GM18867 (cell line): ENCODE results near the gene SKAP1.

Experiments used
- ATAC-seq: cut with Tn5 transposase; IDR thresholded peaks from one replicate; pipeline ENCODE4 v1.9.1; 2021; ENCODE audit warnings: mild to moderate bottlenecking, moderate library complexity; ENCODE audit not compliant: unreplicated experiment

SKAP1 gene

GRCh38 chr17:48125829-48126531 lies 304.0 kb downstream of the SKAP1 start:
- no peak for ATAC-seq

DNA sequence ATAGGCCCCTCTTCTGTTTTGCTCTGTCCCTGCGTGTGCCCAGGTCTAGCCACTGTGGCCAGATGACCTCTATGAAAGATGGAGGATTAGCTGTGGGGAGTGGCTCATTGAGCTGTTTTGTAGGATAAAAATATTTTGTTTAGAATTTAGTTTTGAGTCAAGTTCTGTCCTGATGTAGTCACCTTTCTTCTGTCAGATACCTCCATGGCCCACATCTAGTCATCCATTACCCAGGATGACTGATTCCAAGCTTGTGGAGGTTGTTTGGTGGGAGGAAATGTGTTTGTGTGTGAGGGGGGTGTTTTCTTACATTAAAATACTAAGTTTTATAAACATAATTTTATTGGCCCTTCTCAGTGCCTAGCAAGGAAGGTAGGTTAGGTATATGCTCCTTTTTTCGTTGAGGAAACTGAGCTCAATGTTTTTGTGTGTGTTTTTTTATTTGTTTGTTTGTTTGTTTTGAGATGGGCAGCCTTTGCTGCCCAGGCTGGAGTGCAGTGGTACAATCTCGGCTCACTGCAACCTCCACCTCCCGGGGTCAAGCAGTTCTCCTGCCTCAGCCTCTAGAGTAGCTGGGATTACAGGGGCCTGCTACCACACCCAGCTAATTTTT lies 306.1 kb downstream of the SKAP1 start:
- no peak for ATAC-seq

- ATAC-seq: no peak
These were observed 306.9 kb downstream of the SKAP1 start for GRCh38 chr17:48123111-48123510.

- no peak for ATAC-seq
These were observed 307.4 kb downstream of the SKAP1 start for GRCh38 chr17:48122665-48123045.

DNA sequence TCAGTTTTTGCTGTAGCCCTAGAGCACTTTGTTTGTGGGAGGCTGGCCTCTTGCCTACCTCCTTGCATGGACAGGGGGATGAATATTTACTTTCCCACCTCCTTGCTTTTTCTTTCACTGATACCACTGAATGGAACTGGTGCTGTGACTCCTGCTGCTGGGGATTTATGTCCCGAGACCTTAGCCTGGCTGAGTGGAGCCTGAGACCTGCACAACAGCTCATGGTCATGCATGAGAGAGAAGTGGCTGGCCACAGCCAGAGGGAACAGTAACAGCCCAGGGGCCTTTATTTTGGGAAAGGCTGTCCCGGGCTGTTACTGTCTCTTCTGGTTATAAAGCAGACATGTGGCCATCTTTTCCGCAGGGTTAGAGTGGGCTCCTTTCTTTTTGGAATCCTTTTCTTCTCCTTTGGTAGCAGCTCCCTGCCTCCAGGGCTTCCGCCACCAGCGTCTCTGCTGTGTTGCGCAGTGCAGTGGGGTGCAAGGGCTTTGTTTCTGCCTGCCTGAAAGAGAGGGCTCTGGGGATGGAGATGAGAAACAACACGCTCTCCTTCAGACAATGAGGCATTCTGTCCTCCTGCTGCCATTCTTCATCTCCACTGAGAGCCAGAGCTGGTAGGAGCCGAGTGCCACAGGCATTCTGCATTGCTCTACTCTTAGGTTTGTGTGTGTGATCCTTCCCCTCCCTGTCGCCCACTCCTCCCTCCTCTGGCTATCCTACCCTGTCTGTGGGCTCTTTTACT lies 307.9 kb downstream of the SKAP1 start:
- ATAC-seq: no peak

DNA sequence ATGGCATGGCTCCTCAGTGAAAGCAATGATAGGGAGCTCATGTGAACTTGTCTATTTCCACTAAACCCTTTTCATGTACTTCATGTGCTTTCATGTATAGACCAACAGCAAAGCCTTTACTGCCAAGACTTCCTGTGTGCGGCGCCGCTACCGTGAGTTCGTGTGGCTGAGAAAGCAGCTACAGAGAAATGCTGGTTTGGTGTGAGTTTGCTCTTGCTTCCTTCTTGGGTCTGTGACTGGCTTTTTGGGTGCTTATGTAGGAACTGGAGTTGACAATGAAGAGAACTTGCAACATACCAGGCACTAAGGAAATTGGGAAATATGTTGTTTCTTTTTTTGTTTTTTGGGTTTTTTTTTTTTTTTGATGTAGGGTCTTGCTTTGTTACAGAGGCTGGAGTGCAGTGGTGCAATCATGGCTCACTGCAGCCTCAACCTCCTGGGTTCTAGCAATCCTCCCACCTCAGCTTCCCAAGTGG lies 316.8 kb downstream of the SKAP1 start:
- peak; percentile 46 for ATAC-seq

DNA sequence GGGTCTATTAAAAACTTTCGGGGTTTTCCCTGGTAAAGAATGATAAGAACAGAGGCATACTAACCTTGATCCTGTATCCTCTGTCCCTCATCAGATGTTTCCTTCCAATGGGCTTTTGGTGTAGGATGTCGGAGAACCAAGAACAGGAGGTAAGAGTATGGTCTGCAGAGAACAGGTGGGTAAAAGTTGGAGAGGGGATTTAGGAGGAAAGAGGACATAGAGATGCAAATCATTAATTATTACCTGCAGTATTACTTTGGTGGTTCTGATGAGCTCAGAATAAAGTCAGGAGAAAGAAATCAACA lies 318.1 kb downstream of the SKAP1 start:
- ATAC-seq: no peak

DNA sequence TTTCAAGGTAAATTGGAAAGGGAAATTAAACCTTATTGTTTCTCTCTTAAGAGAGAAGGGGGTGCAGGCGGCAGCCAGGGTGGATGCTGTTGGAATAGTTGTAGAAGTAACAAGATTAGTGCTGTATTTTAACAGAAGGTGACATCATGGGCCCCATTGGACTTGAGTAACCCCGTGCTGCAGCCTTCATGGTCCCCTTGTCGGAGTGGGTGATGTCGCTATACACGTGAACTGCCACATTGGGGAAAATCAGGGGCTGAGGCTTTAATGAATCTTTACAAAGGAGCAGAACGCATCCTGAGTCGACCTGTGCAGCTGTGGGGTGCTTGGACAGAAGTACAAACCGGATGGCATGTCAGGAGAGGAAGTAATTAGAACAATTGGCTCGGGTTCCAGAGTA lies 319.3 kb downstream of the SKAP1 start:
- ATAC-seq: no peak

DNA sequence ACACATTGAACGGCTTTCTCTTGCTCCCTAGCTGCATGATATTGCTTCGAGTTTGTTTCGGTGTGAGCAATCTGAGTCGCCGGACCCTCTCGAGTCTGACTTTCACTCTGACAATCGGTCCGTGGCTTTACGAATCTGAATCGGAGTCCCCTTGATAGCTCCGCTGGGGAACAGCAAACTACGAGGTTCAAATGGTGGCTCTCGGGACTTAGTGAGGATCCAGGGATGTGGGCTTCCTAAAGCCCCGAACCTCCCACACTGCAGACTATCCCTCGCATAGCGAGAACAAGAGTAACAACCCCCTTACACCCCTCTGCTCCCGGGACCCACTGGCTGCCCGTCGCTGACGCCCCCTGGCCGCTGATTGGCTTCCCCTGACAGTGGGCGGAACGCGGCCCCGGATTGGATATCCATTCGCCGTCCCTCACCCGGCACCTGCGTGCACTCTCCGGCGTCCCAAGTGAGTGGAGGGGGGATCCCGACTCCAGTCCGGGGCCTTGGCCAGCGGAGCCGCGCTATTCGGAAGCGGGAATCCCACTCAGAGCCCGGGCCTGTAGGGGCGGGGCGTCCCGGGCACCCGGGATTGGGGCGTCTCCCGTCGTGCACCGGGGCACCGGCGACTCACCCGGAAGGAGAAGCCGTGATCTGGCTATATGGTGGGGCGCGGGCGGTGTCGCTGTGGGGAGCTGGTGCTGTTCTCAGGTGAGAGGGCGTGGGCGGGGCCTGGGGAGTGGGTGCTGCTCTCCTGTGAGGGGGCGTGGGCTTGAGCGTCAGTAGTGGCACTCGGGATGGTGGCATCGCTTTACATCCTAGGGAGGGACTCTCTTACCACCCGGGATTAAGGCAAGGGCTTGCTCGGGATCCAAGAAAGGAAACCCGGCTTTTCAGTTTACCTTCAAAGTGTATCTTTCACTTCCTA lies 322.6 kb downstream of the SKAP1 start, which contains the start of gene SNX11:
SNX11 (plus strand) TSS at position 630 of the 919 bp plus-strand sequence. CDS start 4,278 bp downstream, outside the sequence.
- peak; percentile 80 for ATAC-seq

- ATAC-seq: no peak
These were observed 323.2 kb downstream of the SKAP1 start for GRCh38 chr17:48106802-48107136.

- ATAC-seq: no peak
These were observed 325.6 kb downstream of the SKAP1 start for GRCh38 chr17:48104440-48104839.

- ATAC-seq: no peak
These were observed 327.0 kb downstream of the SKAP1 start for GRCh38 chr17:48102798-48103715.

- ATAC-seq: no peak
These were observed 327.8 kb downstream of the SKAP1 start for GRCh38 chr17:48102043-48102750.

- peak; percentile 91 for ATAC-seq
These were observed 328.8 kb downstream of the SKAP1 start, which contains the start of gene CBX1 for GRCh38 chr17:48101012-48101720. Gene CBX1 (minus strand): TSS chr17:48101478. CDS start chr17:48077004, 24,474 bp downstream.

GRCh38 chr17:48100591-48101011 lies 329.4 kb downstream of the SKAP1 start:
- no peak for ATAC-seq

- ATAC-seq: no peak
These were observed 329.9 kb downstream of the SKAP1 start for GRCh38 chr17:48100160-48100559.

DNA sequence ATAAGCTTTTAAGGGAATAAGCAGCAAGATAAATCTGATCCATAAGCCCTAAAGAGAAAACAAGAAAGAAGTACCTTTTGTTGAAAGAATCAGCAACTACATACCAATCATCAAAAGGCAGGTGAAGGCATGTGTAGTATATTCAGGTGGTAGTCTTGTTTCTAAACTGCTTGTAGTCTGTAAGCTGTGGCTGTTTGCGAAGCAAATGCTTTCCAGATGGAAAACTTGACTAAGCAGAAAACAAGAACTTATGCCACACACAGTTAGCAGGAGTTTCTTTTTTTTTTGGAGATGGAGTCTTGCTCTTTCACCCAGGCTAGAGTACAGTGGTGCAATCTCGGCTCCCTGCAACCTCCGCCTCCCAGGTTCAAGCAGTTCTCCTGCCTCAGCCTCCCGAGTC lies 334.4 kb downstream of the SKAP1 start:
- ATAC-seq: no peak

DNA sequence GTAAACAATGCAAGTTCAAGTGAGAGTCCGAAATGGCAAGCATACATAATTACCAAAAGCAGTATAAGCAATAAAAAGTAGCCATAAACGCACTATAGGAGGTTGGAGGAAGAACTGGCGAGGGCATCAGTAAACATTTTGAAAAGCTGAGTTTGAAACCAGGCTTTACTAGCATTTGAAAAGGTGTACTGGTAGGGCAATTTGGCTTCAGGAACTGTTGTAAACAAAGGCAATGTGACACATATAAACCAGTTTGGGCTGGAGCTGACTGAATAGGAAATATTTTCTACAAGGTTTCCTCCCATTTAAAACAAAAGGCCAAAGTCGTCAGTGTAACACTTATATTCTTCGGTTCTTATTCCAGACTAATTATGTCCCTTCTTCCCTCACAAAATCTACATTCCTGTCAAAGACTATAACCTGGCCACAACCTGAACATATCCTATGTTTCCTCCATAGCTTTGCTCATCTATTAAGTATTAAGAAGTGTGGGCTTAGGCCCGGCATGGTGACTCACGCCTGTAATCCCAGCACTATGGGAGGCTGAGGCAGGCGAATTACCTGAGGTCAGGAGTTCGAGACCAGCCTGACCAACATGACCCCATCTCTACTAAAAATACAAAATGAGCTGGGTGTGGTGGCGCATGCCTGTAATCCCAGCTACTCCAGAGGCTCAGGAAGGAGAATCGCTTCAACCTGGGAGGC lies 336.5 kb downstream of the SKAP1 start:
- ATAC-seq: no peak
